Central memory CD4-positive, alpha-beta T cell (primary cell): ENCODE results near the gene IFNL4.
"Not testable (repeated sequence)": the region's sequence is repeated elsewhere in the genome, so short reads cannot be mapped to it uniquely, and the experiment has no call there.

Experiments
- DNase-seq: peaks from one replicate; pipeline ENCODE4 v3.0.0; 2022
- total RNA-seq, 3 experiments: gene quantifications; one replicate each; lab custom pipeline; 2026; lab: John Stamatoyannopoulos, UW

The IFNL4 gene
- total RNA-seq: 0 to 0.04 (median 0) reads per million in 3 experiments

- DNase-seq: no peak
Observed at GRCh38 chr19:39248806-39249205, at the start of gene IFNL4. Gene IFNL4, minus strand, starts transcription at chr19:39248856.

- peak; percentile 63 for DNase-seq
Observed at GRCh38 chr19:39297931-39298634, 49.4 kb upstream of the IFNL4 start.

GRCh38 chr19:39296906-39297305 lies 48.2 kb upstream of the IFNL4 start:
- no peak for DNase-seq

GRCh38 chr19:39296055-39296645 lies 47.5 kb upstream of the IFNL4 start, which contains the start of gene IFNL1:
Gene IFNL1, plus strand, starts transcription at chr19:39296407. Its CDS starts 15 bp downstream, at chr19:39296422.
- DNase-seq: no peak

- no peak for DNase-seq
Observed at GRCh38 chr19:39293394-39293793, 44.7 kb upstream of the IFNL4 start.

- DNase-seq: no peak
Observed at GRCh38 chr19:39284032-39284431, 35.4 kb upstream of the IFNL4 start.

- no peak for DNase-seq
Observed at GRCh38 chr19:39282021-39282420, 33.4 kb upstream of the IFNL4 start.

GRCh38 chr19:39277598-39277997 lies 28.9 kb upstream of the IFNL4 start:
- DNase-seq: no peak

- no peak for DNase-seq
Observed at GRCh38 chr19:39276740-39277139, 28.1 kb upstream of the IFNL4 start.

- DNase-seq: no peak
Observed at GRCh38 chr19:39275578-39275977, 26.9 kb upstream of the IFNL4 start.

GRCh38 chr19:39273859-39274258 lies 25.2 kb upstream of the IFNL4 start:
- not testable (repeated sequence) for DNase-seq

- DNase-seq: no peak
Observed at GRCh38 chr19:39270036-39270871, 21.6 kb upstream of the IFNL4 start.

- not testable (repeated sequence) for DNase-seq
Observed at GRCh38 chr19:39269369-39269768, 20.7 kb upstream of the IFNL4 start.

GRCh38 chr19:39268531-39269223 lies 20.0 kb upstream of the IFNL4 start:
- DNase-seq: not testable (repeated sequence)

- not testable (repeated sequence) for DNase-seq
Observed at GRCh38 chr19:39268085-39268484, 19.4 kb upstream of the IFNL4 start, which contains the start of gene IFNL2. Gene IFNL2, plus strand, starts transcription at chr19:39268396. Its CDS starts 173 bp downstream, at chr19:39268569.

- no peak for DNase-seq
Observed at GRCh38 chr19:39265321-39265916, 16.8 kb upstream of the IFNL4 start.

GRCh38 chr19:39264306-39265290 lies 15.9 kb upstream of the IFNL4 start:
- DNase-seq: no peak

- DNase-seq: no peak
Observed at GRCh38 chr19:39263912-39264305, 15.3 kb upstream of the IFNL4 start.

GRCh38 chr19:39262496-39262895 lies 13.8 kb upstream of the IFNL4 start:
- DNase-seq: no peak

- DNase-seq: no peak
Observed at GRCh38 chr19:39261704-39262103, 13.0 kb upstream of the IFNL4 start.

- DNase-seq: no peak
Observed at GRCh38 chr19:39257227-39257626, 8.6 kb upstream of the IFNL4 start.
